ENCODE measurements around the gene ECM1.

GRCh38 chr1:150486966-150487762, 20.7 kb upstream of the ECM1 start, which contains the start of gene TARS2:
- TF ChIP-seq GATA3 (IDR thresholded peaks at IDR 0.05; ENCODE audit: low read depth, low read length) (no peak), GATA2 (IDR thresholded peaks at IDR 0.05; ENCODE audit: low read depth, low read length) (peak; percentile 38; the same call in 1 of the 2 replicates)
